ENCODE data around the gene RGS9.

Gene RGS9

DNA sequence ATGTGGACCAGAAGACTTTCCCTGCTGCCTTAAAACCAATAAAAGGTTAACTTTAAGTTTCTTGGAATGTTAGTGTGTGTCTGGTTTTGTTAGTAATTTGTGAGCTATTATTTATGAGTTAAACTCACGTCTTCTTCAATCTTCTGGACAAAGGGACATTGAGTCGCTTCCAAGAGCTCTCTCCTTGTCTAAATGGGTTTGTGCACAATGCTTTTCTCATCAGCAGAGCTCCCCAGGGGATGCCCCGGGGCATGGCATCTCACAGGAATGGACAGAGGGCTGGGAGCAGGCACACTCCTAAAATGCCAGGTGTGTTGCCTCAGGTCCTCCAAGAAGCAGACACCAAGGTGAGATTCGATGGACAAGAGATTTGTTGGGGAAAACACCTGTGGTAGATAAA is 90.5 kb downstream of the RGS9 start:
- Histone ChIP-seq H2BK15ac (replicated peaks; ENCODE audit: low read depth) (no peak overlapping the region), H3K79me2 (ENCODE audit: control insufficient read depth, insufficient read depth, low read length) (no peaks in the 10 kb centered on the region)

DNA sequence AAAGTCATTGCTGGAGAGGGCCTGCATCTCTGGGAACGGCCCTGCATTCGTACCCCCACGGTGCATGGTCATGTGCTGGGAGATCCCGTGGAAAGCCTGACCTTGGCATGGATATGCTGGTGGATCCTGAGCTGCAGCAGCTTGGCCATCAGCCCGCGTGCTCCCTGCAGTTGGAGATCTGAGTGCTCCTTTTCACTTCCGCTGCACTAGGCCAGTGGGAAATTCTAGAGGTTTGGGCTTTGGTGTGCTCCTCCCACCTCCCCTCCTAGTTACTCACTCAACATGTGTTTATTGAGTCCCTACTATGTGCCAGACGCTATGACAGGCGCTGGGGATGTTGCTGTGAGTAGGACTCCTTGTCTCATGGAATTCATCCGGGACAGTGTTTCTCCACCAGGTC is 91.1 kb downstream of the RGS9 start:
- Histone ChIP-seq H3K4ac (ENCODE audit: low read depth, low read length) (no peak overlapping the region), H3K23ac (ENCODE audit: low read length) (no peak overlapping the region), H4K8ac (ENCODE audit: low read depth, low read length) (no peak overlapping the region), H3K79me1 (ENCODE audit: low read length) (no peaks in the 10 kb centered on the region), H3K4me1 (ENCODE audit: control insufficient read depth, low read depth, low read length) (peaks cover 10% of the 10 kb centered on the region), H2AK5ac (ENCODE audit: low read length) (no peak overlapping the region), H3K36me3 (ENCODE audit: control insufficient read depth, insufficient read depth, low read length) (no peaks in the 10 kb centered on the region), H3K18ac (ENCODE audit: low read length) (no peak overlapping the region), H3K4me2 (ENCODE audit: low read length) (no peak overlapping the region), H3K27ac (ENCODE audit: low read depth, low read length) (no peak overlapping the region), H3K27me3 (ENCODE audit: insufficient read depth, low read length, poor library complexity) (no peaks in the 10 kb centered on the region), H2BK5ac (ENCODE audit: low read length) (no peak overlapping the region), H4K5ac (ENCODE audit: low read length) (no peak overlapping the region), H3K9ac (ENCODE audit: low read length) (no peak overlapping the region), H3K56ac (ENCODE audit: low read length) (peak overlapping the region; percentile 62), H3K79me2 (ENCODE audit: control insufficient read depth, insufficient read depth, low read length) (no peaks in the 10 kb centered on the region), H2BK15ac (replicated peaks; ENCODE audit: low read depth) (no peak overlapping the region), H3K4me3 (ENCODE audit: low read length) (no peak overlapping the region), H2BK120ac (ENCODE audit: low read depth, low read length) (no peak overlapping the region)
- DNase-seq, result peak; percentile 89
- WGBS (ENCODE audit: extremely low coverage, insufficient coverage, low lambda C conversion rate), result no CpG with 5 or more reads among the region's 10 CpGs

More for the DNA sequence above, 90.5 kb downstream of the RGS9 start:
- H3K27ac ChIP-seq (ENCODE audit: low read depth, low read length), result no peak overlapping the region
- no peak overlapping the region for H3K4me3 ChIP-seq (ENCODE audit: low read length)
- H3K36me3 ChIP-seq (ENCODE audit: control insufficient read depth, insufficient read depth, low read length), result no peaks in the 10 kb centered on the region
- DNase-seq, result no peak
- H2BK5ac ChIP-seq (ENCODE audit: low read length), result no peak overlapping the region
- no peaks in the 10 kb centered on the region for H3K27me3 ChIP-seq (ENCODE audit: insufficient read depth, low read length, poor library complexity)
- no peak overlapping the region for H2AK5ac ChIP-seq (ENCODE audit: low read length)
- no peak overlapping the region for H4K5ac ChIP-seq (ENCODE audit: low read length)
- no peak overlapping the region for H3K23ac ChIP-seq (ENCODE audit: low read length)
- no peak overlapping the region for H3K18ac ChIP-seq (ENCODE audit: low read length)
- H2BK120ac ChIP-seq (ENCODE audit: low read depth, low read length), result no peak overlapping the region
- H3K79me1 ChIP-seq (ENCODE audit: low read length), result no peaks in the 10 kb centered on the region
- H4K8ac ChIP-seq (ENCODE audit: low read depth, low read length), result no peak overlapping the region
- WGBS (ENCODE audit: extremely low coverage, insufficient coverage, low lambda C conversion rate), result no CpG with 5 or more reads among the region's 4 CpGs
- H3K56ac ChIP-seq (ENCODE audit: low read length), result no peak overlapping the region
- H3K4me1 ChIP-seq (ENCODE audit: control insufficient read depth, low read depth, low read length), result peaks cover 10% of the 10 kb centered on the region
- no peak overlapping the region for H3K4ac ChIP-seq (ENCODE audit: low read depth, low read length)
- H3K9ac ChIP-seq (ENCODE audit: low read length), result no peak overlapping the region
- H3K4me2 ChIP-seq (ENCODE audit: low read length), result no peak overlapping the region

DNA sequence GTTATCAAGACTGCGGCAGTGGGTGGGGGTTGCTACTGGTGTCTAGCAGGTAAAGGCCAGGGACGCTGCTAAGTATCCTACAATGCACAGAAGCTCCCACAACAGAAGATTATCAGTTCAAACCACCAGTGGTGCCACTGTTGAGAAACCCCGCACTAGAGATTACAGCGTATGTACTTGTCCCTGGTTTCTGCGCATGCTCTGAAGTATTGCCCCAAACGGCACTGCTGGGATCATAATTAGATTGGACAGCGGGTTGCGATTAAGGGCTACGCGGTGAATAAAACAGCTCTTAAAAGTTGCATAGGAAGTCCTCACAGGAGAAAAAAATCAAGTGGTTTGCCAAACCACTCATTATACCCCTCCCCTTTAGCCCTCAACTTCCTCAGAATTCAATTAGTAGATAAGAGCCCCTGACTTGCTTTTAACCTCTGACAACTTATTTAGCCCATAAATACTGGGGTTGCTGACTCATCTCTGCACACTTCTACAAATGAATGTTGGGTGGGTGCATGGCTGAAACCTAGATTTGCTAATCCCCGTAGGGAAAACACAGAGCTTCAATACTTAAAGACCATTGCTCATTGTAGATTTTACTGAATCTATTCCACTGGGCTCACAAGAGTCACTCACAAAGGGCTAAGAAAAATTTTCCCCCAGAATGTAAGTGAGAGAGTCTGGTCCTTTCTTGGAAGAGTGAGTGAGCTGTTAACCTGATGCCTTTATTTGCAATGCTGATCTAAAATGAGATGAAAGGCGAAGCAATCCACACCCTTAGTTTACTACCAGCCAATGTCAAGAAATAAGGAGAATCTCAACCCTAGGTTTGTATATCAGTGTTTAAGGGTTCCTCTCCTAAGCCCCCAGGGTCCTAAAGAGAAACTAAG is 91.8 kb downstream of the RGS9 start:
- Histone ChIP-seq H3K4me3 (ENCODE audit: low read length) (no peak overlapping the region), H3K4ac (ENCODE audit: low read depth, low read length) (no peak overlapping the region), H2AK5ac (ENCODE audit: low read length) (no peak overlapping the region), H2BK5ac (ENCODE audit: low read length) (no peak overlapping the region), H3K4me2 (ENCODE audit: low read length) (no peak overlapping the region), H3K18ac (ENCODE audit: low read length) (no peak overlapping the region), H3K36me3 (ENCODE audit: control insufficient read depth, insufficient read depth, low read length) (no peaks in the 10 kb centered on the region), H3K27ac (ENCODE audit: low read depth, low read length) (peak overlapping the region; percentile 11), H2BK120ac (ENCODE audit: low read depth, low read length) (no peak overlapping the region), H4K5ac (ENCODE audit: low read length) (no peak overlapping the region), H3K79me2 (ENCODE audit: control insufficient read depth, insufficient read depth, low read length) (no peaks in the 10 kb centered on the region), H2BK15ac (replicated peaks; ENCODE audit: low read depth) (no peak overlapping the region), H3K56ac (ENCODE audit: low read length) (peak overlapping the region; percentile 40), H3K79me1 (ENCODE audit: low read length) (no peaks in the 10 kb centered on the region), H3K4me1 (ENCODE audit: control insufficient read depth, low read depth, low read length) (peaks cover 10% of the 10 kb centered on the region), H3K27me3 (ENCODE audit: insufficient read depth, low read length, poor library complexity) (no peaks in the 10 kb centered on the region), H3K23ac (ENCODE audit: low read length) (no peak overlapping the region), H3K9ac (ENCODE audit: low read length) (no peak overlapping the region), H4K8ac (ENCODE audit: low read depth, low read length) (no peak overlapping the region)
- DNase-seq, result peak; percentile 66
- no CpG with 5 or more reads among the region's 12 CpGs for WGBS (ENCODE audit: extremely low coverage, insufficient coverage, low lambda C conversion rate)

DNA sequence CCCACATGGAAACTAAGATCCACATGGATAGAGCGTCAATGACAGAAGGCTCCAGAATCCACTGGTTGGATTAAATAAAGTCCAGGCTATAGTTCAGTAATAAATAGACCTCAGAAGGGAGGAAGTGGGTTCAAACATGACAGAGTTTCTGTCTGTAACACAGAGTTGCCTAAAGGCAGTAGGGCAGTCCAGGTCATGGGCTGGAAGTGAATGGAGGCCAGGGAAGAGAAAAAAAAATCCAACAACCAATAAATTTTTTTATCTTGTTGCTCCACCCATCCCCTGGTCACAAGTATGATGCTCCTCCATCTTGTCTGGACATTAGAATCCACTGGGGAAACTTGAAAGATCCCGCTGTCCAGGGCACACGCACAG is 92.4 kb downstream of the RGS9 start:
- DNase-seq, result no peak
- Histone ChIP-seq H3K27ac (ENCODE audit: low read depth, low read length) (no peak overlapping the region), H3K27me3 (ENCODE audit: insufficient read depth, low read length, poor library complexity) (no peaks in the 10 kb centered on the region)

DNA sequence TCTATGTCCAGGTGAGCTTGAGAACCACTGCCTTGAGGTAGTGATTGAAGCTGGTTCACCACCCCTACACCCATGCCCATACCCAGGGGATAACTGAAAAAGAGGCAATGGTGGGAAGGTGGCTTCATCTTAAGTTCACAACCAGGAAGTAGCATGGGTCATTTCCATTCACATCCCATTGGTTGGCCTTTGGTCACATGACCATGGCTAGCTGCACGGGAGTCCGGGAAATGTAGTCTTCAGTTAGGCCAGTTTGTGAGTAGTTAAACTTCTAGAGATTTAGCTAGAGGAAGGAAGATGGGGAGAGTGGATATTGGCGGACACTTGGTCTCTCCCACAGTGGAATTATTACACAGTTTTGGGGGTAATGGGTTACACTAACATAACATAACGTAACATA is 92.9 kb downstream of the RGS9 start:
- H3K9ac ChIP-seq (ENCODE audit: low read length), result no peak overlapping the region
- H3K4ac ChIP-seq (ENCODE audit: low read depth, low read length), result no peak overlapping the region
- H3K4me2 ChIP-seq (ENCODE audit: low read length), result no peak overlapping the region
- H3K23ac ChIP-seq (ENCODE audit: low read length), result no peak overlapping the region
- H2BK5ac ChIP-seq (ENCODE audit: low read length), result no peak overlapping the region
- H3K27me3 ChIP-seq (ENCODE audit: insufficient read depth, low read length, poor library complexity), result no peaks in the 10 kb centered on the region
- no peaks in the 10 kb centered on the region for H3K79me1 ChIP-seq (ENCODE audit: low read length)
- H4K8ac ChIP-seq (ENCODE audit: low read depth, low read length), result no peak overlapping the region
- no peak overlapping the region for H2BK15ac ChIP-seq (replicated peaks; ENCODE audit: low read depth)
- peaks cover 10% of the 10 kb centered on the region for H3K4me1 ChIP-seq (ENCODE audit: control insufficient read depth, low read depth, low read length)
- H2AK5ac ChIP-seq (ENCODE audit: low read length), result no peak overlapping the region
- H3K4me3 ChIP-seq (ENCODE audit: low read length), result no peak overlapping the region
- peak; percentile 40 for DNase-seq
- no peak overlapping the region for H3K18ac ChIP-seq (ENCODE audit: low read length)
- no peak overlapping the region for H2BK120ac ChIP-seq (ENCODE audit: low read depth, low read length)
- H3K56ac ChIP-seq (ENCODE audit: low read length), result no peak overlapping the region
- no peak overlapping the region for H3K27ac ChIP-seq (ENCODE audit: low read depth, low read length)
- H3K36me3 ChIP-seq (ENCODE audit: control insufficient read depth, insufficient read depth, low read length), result no peaks in the 10 kb centered on the region
- WGBS (ENCODE audit: extremely low coverage, insufficient coverage, low lambda C conversion rate), result no CpG with 5 or more reads among the region's 4 CpGs
- no peaks in the 10 kb centered on the region for H3K79me2 ChIP-seq (ENCODE audit: control insufficient read depth, insufficient read depth, low read length)
- H4K5ac ChIP-seq (ENCODE audit: low read length), result no peak overlapping the region

More for the DNA sequence above, 92.4 kb downstream of the RGS9 start:
- Histone ChIP-seq H3K23ac (ENCODE audit: low read length) (no peak overlapping the region), H3K9ac (ENCODE audit: low read length) (no peak overlapping the region), H3K36me3 (ENCODE audit: control insufficient read depth, insufficient read depth, low read length) (no peaks in the 10 kb centered on the region), H3K56ac (ENCODE audit: low read length) (no peak overlapping the region), H3K4me3 (ENCODE audit: low read length) (no peak overlapping the region), H2BK120ac (ENCODE audit: low read depth, low read length) (no peak overlapping the region), H4K5ac (ENCODE audit: low read length) (no peak overlapping the region), H3K79me2 (ENCODE audit: control insufficient read depth, insufficient read depth, low read length) (no peaks in the 10 kb centered on the region), H3K4me2 (ENCODE audit: low read length) (no peak overlapping the region), H2BK15ac (replicated peaks; ENCODE audit: low read depth) (no peak overlapping the region), H3K79me1 (ENCODE audit: low read length) (no peaks in the 10 kb centered on the region), H2BK5ac (ENCODE audit: low read length) (no peak overlapping the region), H4K8ac (ENCODE audit: low read depth, low read length) (no peak overlapping the region), H3K4ac (ENCODE audit: low read depth, low read length) (no peak overlapping the region), H3K18ac (ENCODE audit: low read length) (no peak overlapping the region), H3K4me1 (ENCODE audit: control insufficient read depth, low read depth, low read length) (peaks cover 10% of the 10 kb centered on the region), H2AK5ac (ENCODE audit: low read length) (no peak overlapping the region)
- no CpG with 5 or more reads among the region's 3 CpGs for WGBS (ENCODE audit: extremely low coverage, insufficient coverage, low lambda C conversion rate)

DNA sequence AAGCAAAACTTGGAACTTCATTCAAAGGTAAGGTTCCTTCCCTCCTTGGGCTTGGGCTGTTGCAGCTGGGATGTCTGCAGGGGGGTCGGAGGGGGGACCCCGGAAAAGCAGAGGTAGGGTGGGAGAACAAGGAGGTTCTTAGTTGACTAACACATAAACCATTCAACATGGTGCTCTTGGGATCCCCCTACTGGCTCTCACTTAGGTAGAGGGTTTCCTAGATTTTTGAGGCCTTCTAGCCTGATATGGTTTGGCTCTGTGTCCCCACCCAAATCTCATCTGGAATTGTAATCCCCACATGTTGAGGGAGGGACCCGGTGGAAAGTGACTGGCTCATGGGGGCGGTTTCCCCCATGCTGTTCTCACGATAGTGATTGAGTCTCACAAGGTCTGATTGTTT is 93.9 kb downstream of the RGS9 start:
- Histone ChIP-seq H3K4me1 (ENCODE audit: control insufficient read depth, low read depth, low read length) (peaks cover 10% of the 10 kb centered on the region), H2AK5ac (ENCODE audit: low read length) (no peak overlapping the region), H3K36me3 (ENCODE audit: control insufficient read depth, insufficient read depth, low read length) (no peaks in the 10 kb centered on the region), H3K23ac (ENCODE audit: low read length) (no peak overlapping the region), H3K56ac (ENCODE audit: low read length) (no peak overlapping the region), H3K79me2 (ENCODE audit: control insufficient read depth, insufficient read depth, low read length) (no peaks in the 10 kb centered on the region), H3K4me2 (ENCODE audit: low read length) (no peak overlapping the region), H2BK15ac (replicated peaks; ENCODE audit: low read depth) (no peak overlapping the region), H3K9ac (ENCODE audit: low read length) (no peak overlapping the region), H2BK120ac (ENCODE audit: low read depth, low read length) (no peak overlapping the region), H3K27ac (ENCODE audit: low read depth, low read length) (no peak overlapping the region), H2BK5ac (ENCODE audit: low read length) (no peak overlapping the region), H3K18ac (ENCODE audit: low read length) (no peak overlapping the region), H3K79me1 (ENCODE audit: low read length) (no peaks in the 10 kb centered on the region), H4K8ac (ENCODE audit: low read depth, low read length) (no peak overlapping the region), H4K5ac (ENCODE audit: low read length) (no peak overlapping the region), H3K4me3 (ENCODE audit: low read length) (no peak overlapping the region), H3K27me3 (ENCODE audit: insufficient read depth, low read length, poor library complexity) (no peaks in the 10 kb centered on the region), H3K4ac (ENCODE audit: low read depth, low read length) (no peak overlapping the region)
- no CpG with 5 or more reads among the region's 5 CpGs for WGBS (ENCODE audit: extremely low coverage, insufficient coverage, low lambda C conversion rate)
- DNase-seq, result peak; percentile 66

Measured in mesendoderm (in vitro differentiated cells).